HG03521 (cell line): ENCODE data around the gene DOCK3.
"Not testable (repeated sequence)": the region's sequence is repeated elsewhere in the genome, so short reads cannot be mapped to it uniquely, and the experiment has no call there.

ENCODE experiments used
- ATAC-seq: cut with Tn5 transposase; IDR thresholded peaks from one replicate; pipeline ENCODE4 v1.9.1; 2021; ENCODE audit warnings: mild to moderate bottlenecking, moderate library complexity; ENCODE audit not compliant: unreplicated experiment

DOCK3 gene

GRCh38 chr3:51381333-51381705, 706.6 kb downstream of the DOCK3 start:
- no peak for ATAC-seq

DNA sequence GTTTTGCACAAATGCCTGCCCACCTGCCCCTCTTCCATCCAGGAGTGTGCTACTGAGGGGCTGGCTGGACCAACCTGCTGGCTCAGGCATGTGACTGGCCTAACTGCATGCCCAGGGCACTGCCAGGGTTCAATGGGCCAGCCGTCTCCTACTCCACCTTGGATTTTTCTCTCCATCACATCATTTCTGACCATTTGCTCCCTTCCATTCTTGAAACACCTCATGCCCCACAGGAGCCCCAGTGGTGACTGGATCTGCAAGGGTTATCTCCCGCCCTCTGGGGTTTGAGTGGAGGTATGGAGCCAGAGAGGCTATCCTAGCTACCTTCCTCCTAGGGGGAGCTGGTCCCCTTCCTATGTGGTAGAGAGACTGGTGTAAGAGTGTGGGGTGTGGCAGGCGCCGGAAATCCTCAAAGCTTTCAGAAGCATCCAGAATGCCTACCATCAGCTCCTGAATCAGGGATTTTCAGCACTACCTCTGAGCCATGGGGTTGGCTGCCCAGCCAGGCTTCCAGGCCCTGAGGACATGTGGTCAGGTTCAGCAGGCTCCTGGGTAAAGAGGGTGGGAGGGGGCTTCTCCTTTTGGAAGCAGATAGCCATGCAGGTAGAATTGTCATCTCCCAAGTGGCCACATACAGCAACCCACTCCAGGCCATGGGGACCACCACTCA, 707.5 kb downstream of the DOCK3 start:
- no peak for ATAC-seq

GRCh38 chr3:51382947-51383578, 708.3 kb downstream of the DOCK3 start:
- ATAC-seq, result no peak

GRCh38 chr3:51384055-51384725, 709.5 kb downstream of the DOCK3 start:
- peak; percentile 10 for ATAC-seq

GRCh38 chr3:51384726-51385473, 710.2 kb downstream of the DOCK3 start, which contains the start of gene MANF:
TSS of gene MANF (plus strand) at chr3:51385291. CDS start at chr3:51385343, 52 bp downstream.
- ATAC-seq, result peak; percentile 96

GRCh38 chr3:51385621-51386091, 710.9 kb downstream of the DOCK3 start:
- no peak for ATAC-seq

DNA sequence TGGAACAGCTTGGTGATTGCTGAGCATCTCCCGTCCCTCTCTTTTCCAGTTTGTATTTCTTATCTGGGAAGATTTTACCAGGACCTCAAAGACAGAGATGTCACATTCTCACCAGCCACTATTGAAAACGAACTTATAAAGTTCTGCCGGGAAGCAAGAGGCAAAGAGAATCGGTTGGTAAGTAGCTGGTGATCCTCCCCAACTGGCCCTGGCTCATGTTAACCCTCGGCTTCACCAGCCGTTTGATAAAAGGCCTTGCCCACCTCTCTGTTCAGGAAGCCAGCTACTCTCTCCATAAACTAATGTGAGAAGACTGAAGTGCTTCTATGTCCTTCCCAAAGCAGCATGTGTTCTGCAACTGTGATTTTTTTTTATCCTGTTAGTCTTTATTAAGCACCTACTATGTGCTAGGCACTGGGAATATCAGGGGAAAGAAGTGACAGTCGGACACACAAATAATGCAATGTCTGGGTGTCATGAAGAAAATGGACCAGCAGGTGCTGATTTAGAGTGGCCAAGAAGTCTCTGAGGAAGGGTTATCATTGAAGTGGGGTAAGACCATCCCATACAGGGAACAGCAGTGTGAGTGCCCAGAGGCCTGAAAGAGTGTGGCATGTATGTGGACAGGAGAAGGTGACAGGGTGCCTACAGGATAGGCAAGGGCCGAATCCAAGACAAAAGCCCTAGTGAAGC, 711.6 kb downstream of the DOCK3 start:
- no peak for ATAC-seq

GRCh38 chr3:51386852-51387229, 712.1 kb downstream of the DOCK3 start:
- no peak for ATAC-seq

DNA sequence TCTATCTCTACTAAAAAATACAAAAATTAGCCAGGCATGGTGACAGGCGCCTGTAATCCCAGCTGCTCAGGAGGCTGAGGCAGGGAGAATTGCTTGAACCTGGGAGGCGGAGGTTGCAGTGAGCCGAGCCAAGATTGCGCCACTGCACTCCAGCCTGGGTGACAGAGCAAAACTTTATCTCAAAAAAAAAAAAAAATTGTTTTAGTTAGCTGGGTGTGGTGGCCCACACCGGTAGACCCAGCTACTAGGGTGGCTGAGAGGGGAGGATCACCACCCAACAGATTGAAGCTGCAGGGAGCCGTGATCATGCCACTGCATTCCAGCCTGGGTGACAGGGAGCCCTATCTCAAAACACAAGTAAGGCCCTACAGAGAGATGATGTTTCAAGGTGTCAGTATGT, 712.6 kb downstream of the DOCK3 start:
- ATAC-seq, result not testable (repeated sequence)

- ATAC-seq, result no peak
Measured at GRCh38 chr3:51388286-51389029, 713.7 kb downstream of the DOCK3 start.

- ATAC-seq, result no peak
Measured at GRCh38 chr3:51389423-51390183, 714.9 kb downstream of the DOCK3 start.

DNA sequence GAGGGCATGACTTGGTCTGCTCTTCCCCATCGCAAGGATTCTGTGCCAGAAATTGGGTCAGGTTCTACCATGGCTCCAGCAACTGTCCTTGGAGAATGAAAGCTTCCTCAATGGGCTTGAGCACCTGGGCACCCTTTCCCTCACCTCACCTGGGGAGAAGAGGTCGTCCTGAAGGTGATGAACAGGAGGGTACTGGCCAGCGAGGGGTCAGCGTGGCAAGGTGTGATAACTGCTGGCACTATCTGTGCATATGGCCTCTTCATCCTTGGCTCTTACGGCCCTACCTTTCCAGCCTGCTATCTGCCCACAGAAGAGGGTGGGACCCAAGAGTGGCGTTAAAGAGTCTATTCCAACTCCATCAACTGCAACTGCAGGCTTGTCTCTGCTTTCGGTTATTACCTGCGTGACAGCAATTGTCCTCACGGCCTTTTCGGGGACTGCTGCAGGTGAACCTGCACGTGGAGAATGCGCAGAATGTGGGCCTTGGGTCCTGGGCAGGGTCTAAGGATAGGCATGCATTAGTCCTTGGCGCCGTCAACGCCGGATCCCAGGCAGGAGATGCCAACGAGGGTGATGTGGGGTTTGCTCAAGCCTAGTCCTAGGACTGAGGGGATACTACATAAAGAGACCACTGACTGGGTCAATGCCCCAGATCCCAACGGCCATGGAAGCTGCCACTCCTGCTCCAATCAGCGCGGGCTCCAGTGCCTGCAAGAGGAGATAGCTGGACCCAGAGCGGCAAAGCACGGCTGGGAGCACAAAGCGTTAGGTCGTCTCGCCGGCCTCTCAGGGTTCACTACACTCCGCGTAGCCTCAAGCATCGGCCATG, 715.7 kb downstream of the DOCK3 start:
- no peak for ATAC-seq

- peak; percentile 89 for ATAC-seq
Measured at GRCh38 chr3:51391075-51391565, 716.4 kb downstream of the DOCK3 start, which contains the start of gene RBM15B. TSS of gene RBM15B (plus strand) at chr3:51391285. CDS start at chr3:51391400, 115 bp downstream.

GRCh38 chr3:51391566-51392354, 717.0 kb downstream of the DOCK3 start:
- peak; percentile 20 for ATAC-seq

- ATAC-seq, result no peak
Measured at GRCh38 chr3:51392355-51393133, 717.8 kb downstream of the DOCK3 start.

DNA sequence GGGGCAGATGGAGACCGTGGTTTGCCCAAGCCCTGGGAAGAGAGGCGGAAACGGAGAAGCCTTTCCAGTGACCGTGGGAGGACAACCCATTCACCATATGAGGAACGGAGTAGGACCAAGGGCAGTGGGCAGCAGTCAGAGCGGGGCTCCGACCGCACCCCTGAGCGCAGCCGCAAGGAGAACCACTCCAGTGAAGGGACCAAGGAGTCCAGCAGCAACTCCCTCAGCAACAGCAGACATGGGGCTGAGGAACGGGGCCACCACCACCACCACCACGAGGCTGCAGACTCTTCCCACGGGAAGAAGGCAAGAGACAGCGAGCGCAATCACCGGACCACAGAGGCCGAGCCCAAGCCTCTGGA, 718.4 kb downstream of the DOCK3 start:
- no peak for ATAC-seq

- no peak for ATAC-seq
Measured at GRCh38 chr3:51393564-51393963, 718.8 kb downstream of the DOCK3 start.
